GM19238 (cell line): ENCODE data around the gene PACSIN3.
A peak's percentile ranks its signal among the peaks of the same experiment; 100 is the strongest.

Experiments
- DNase-seq: peaks from one replicate; pipeline ENCODE4 v3.0.0; 2011; ENCODE audit warnings: low spot score; ENCODE audit not compliant: insufficient read length

The PACSIN3 gene

GRCh38 chr11:47154616-47155570, 31.3 kb downstream of the PACSIN3 start:
- DNase-seq = no peak

DNA sequence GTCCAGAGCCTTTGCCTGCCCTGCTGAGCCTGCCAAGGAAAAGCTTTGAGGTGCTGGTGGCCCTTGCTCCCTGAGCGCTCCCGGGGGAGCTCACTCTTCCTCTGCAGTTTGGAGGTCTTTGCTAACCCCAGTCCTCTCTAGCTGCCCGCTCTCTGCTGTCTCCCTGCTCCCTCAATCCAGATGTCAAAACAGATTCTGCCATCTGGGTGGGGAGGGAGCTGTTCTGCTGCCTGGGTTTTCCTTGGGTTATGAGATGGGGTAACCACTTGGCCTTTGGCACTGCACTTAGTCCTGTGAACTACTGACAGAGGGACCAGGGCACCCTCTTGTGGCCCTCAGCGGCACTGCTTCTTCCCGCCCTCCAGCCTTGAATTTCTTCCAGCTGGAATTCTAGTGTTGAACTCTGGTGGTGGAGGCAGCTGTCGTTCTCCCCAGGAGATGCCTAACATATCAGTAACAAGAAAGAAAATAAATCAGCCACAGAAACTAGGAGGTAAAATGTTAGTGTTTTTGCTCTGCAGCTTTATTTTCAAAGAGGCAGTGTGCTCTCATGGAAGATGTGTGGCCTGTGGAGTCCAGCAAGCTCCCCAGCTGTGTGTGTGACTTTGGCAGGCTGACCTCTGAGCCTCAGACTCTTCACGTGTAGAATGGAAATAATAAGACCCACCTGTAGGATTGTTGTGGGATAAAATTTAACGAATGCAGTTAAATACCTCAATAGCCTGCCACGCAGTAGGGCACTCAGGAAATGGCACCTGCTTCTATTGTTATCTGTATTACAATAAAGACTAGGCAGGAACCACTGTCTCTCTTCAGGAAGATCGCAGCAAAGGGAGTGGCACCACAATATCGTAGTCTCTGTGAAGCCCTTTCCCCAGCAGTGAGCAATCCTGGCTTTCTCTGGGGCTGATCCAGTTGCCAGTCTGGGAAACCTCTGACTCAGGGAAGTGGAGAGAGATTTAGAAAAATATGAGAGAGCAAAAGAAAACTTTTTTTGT, 33.0 kb downstream of the PACSIN3 start:
- peak; percentile 70 for DNase-seq

DNA sequence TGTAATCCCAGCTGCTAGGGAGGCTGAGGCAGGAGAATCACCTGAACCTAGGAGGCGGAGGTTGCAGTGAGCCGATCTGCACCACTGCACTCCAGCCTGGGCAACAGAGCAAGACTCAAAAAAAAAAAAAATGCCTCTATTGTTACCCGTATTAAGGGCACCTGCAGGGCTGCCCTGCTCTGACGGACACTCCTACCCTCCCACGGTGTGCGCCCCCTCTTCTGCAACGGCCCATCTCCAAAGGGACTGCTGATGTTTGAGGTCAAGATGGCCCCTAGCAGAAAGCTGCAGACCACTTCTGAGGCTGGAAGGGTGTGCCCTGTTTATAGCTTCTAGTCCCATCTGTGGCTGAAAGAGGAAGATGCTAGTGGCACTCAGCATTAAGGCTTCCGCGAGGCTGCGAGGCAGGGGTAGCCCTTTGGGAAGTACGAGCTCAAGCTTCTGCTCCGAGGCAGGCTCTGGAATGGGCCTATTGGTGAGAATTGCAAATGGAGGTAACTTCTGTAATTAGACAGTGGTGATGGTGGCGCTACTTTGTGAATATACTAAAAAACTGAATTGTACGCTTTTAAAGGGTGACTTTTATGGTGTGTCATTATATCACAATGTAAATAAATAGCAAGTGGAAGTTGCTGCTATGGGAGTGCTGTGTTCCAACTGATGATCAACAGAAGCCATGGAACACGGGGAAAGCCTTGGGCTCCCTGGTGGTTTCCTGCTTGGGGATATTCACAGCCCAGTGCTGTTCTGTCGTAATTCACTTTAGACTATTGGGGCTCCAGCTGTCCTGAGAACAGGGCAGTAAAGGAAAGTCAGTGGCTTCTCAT, 33.9 kb downstream of the PACSIN3 start:
- DNase-seq = no peak

DNA sequence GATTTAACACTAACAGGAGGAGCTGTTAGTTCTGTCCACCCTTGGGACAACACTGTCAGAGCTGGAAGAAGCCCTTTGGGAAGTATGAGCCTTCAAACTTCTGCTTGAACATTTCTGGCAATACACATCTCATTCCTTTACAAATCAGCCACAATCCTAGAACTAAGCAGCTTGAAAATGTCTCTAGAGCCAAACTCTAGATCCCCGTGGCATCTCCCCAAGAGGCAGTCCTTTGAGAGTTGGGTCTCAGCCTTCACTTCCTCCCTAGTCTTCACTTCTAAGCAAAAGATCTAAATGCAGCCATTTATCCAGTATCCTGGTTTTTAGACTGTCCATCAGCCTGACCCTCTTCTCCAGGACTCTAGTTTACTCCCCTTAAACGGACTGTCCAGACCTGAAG, 36.5 kb downstream of the PACSIN3 start:
- no peak for DNase-seq

- no peak for DNase-seq
Observed at GRCh38 chr11:47148903-47149531, 37.2 kb downstream of the PACSIN3 start.

DNA sequence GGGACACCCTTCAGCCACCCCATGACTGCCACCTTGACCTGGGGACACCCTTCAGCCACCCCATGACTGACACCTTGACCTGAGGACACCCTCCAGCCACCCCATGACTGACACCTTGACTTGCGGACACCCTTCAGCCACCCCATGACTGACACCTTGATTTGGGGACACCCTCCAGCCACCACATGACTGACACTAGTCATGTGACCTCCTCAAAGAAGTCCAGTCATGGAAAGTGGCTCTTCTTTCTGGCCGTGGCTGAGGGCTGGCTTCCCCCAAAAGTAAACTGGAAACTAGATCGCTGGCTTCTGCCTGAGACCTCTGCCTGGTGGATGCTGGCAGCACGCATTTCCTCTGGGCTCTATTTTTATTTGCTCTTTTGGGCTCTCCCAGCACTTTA, 38.0 kb downstream of the PACSIN3 start:
- DNase-seq = no peak

DNA sequence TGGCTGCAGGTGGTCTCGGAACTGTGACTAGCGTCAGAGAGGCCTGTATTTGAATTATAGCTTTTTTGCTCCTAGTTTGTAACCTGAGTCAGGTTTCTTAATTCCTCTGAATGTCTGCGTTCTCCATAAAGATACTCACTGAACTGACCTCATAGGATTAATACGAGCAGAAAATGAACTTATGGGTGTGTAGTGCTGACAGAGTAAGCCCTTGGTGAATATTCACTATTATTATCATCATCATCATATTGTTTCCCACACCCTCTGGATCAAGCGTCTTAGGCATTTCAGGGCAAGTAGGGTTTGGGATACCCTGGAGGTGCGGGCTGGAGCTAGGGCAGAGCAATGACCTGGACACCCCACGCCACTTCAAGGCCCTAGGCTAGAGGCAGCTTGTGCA, 38.6 kb downstream of the PACSIN3 start:
- DNase-seq = no peak

GRCh38 chr11:47147250-47147649, 39.0 kb downstream of the PACSIN3 start:
- no peak for DNase-seq

DNA sequence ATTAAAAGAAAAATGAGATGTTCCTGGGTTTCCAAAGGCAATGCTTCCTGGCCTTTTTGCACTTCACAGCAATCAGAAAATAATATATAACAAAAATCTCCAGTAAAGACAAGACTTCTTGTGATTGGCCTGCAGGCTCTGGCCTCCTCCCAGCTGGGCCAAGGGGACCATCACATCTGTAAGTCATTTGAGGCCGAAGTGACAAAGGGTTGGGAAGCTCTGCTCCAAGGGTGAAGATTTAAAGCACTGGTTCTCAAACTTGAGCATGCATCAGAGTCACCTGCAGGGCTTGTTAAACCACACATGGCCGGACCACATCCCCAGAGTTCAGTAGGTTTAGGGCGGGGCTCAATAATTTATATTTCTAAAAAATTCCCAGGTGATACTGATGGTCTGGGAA, 41.7 kb downstream of the PACSIN3 start:
- no peak for DNase-seq

DNA sequence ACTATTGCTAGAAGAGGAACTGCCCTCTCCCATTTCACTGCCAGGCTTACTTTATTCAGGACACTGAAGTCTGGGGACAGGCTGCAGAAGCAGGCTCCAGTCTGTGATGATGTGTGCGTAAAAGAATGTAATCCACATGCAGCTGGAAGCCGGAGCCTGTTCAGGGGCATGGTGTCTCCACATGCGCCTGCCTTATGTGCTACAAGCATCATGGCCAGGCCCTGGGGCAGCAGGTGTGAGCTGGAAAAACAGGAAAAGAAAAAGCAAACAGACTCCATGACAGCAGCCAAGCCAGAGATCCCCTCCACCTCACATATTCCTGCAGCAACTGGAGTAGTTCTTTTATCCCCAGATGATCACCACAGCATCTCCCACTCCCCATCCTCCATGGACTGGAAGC, 42.9 kb downstream of the PACSIN3 start:
- DNase-seq = no peak

GRCh38 chr11:47139878-47140277, 46.4 kb downstream of the PACSIN3 start:
- DNase-seq = no peak

GRCh38 chr11:47137476-47137875, 48.8 kb downstream of the PACSIN3 start:
- DNase-seq = no peak

- no peak for DNase-seq
Observed at GRCh38 chr11:47136921-47137320, 49.3 kb downstream of the PACSIN3 start.

DNA sequence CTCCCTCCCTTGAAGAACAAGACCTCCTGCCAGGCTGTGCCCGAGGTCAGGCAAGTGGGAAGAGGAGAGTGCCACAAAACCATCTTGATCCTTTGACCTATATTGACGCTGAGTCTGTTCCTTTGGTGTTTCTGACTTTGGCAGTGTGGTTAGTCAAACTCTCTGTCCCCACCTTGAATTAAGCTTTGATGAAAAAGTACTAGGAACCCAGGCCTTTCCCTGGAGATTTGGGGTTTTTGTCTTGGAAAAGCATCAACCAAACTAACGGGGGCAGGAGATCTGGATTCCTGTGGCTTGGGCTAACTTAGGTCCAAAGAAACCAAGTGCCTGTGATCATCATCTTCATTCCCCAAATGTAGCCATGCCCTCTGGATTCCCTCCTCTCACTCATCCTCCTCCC, 49.9 kb downstream of the PACSIN3 start:
- DNase-seq = no peak

GRCh38 chr11:47132981-47133380, 53.3 kb downstream of the PACSIN3 start:
- no peak for DNase-seq

- DNase-seq = no peak
Observed at GRCh38 chr11:47132490-47132889, 53.7 kb downstream of the PACSIN3 start.

GRCh38 chr11:47131136-47131535, 55.1 kb downstream of the PACSIN3 start:
- DNase-seq = no peak

- no peak for DNase-seq
Observed at GRCh38 chr11:47130543-47130942, 55.7 kb downstream of the PACSIN3 start.
